Gastrocnemius medialis (tissue), 4 donors: ENCODE data around the gene CEACAM21. TPM values are rescaled to one million over a fixed set of nuclear protein-coding genes. Genes with fewer than 3 reads are reported as not detected.
"Not testable (repeated sequence)": the region's sequence is repeated elsewhere in the genome, so short reads cannot be mapped to it uniquely, and the experiment has no call there.

Experiments
- ATAC-seq, 2 donors: fragments of 150-250 bp; one replicate each; pipeline ENCODE4 v1.9.1; 2016
- DNase-seq, 2 donors: peaks; one replicate each; pipeline ENCODE4 v3.0.0-alpha.2; 2019
- H3K27ac ChIP-seq, 4 donors: fragments of 200-600 bp; sonication (generic); 1 replicate in 1 of 4; 2 replicates in 3 of 4; pipeline ENCODE4 v1.5.1; 2016 to 2018; ENCODE audit warnings: mild to moderate bottlenecking in 2 of 4, moderate library complexity in 1 of 4
- H3K27me3 ChIP-seq, 3 donors: fragments of 200-600 bp; sonication (generic) in 2 of 3; 1 replicate in 1 of 3; 2 replicates in 2 of 3; pipeline versions ENCODE4 v1.5.1 to v1.6.0; 2016 to 2019; ENCODE audit warnings: mild to moderate bottlenecking in 1 of 3, moderate library complexity in 1 of 3
- H3K36me3 ChIP-seq, 2 donors: fragments of 200-600 bp; sonication (generic) in 1 of 2; one replicate each; pipeline ENCODE4 v1.5.1; 2017 to 2018
- H3K4me1 ChIP-seq, 2 donors: fragments of 200-600 bp; sonication (generic) in 1 of 2; one replicate each; pipeline ENCODE4 v1.5.1; 2016 to 2017; ENCODE audit warnings: mild to moderate bottlenecking in 2 of 2
- H3K4me3 ChIP-seq, 4 donors: fragments of 200-600 bp; sonication (generic) in 3 of 4; 1 replicate in 1 of 4; 2 replicates in 3 of 4; pipeline ENCODE4 v1.5.1; 2016 to 2019; ENCODE audit warnings: mild to moderate bottlenecking in 2 of 4
- H3K9me3 ChIP-seq, 3 donors: fragments of 200-600 bp; sonication (generic) in 2 of 3; 1 replicate in 1 of 3; 2 replicates in 2 of 3; pipeline ENCODE4 v1.5.1; 2016 to 2019
- POLR2A ChIP-seq, 2 donors: fragments of 450-650 bp; IDR thresholded peaks; one replicate each; pipeline ENCODE4 v1.6.1; 2017; ENCODE audit warnings: antibody characterized with exemption in 2 of 2, mild to moderate bottlenecking in 2 of 2, moderate library complexity in 2 of 2
- in situ Hi-C, 4 donors: fragments of 200-750 bp; cut with MboI; loops; one replicate each; pipeline versions ENCODE4 v1.15.0 to v1.8.0; 2017; ENCODE audit warnings: low sequenced_read_pairs in 4 of 4
- intact Hi-C: fragments of 100-400 bp; cut with DNase I; formaldehyde crosslinking; loops from one replicate; pipeline ENCODE4 v1.15.1; 2023; ENCODE audit warnings: low total_unique reads
- total RNA-seq, 4 donors: library from RNA; depleted of rRNA; stranded (reverse); fragments of >200 nt; gene quantifications; one replicate each; pipeline versions ENCODE4 v1.1.0 to v1.2.3, GENCODE V29; 2016
- TF ChIP-seq, protein P1 (sequence below), 5 experiments: fragments of 450-650 bp in 3 of 5; fragments of 200-600 bp in 2 of 5; sonication (generic) in 2 of 5; IDR thresholded peaks in 4 of 5; conservative IDR thresholded peaks in 1 of 5; 1 replicate in 4 of 5; 2 replicates in 1 of 5; pipeline ENCODE4 v1.5.1; 2016 to 2019; ENCODE audit warnings: antibody characterized with exemption in 5 of 5, mild to moderate bottlenecking in 3 of 5, moderate library complexity in 3 of 5

CEACAM21 gene
- total RNA-seq, 4 donors from 2014 or later: 0.49 TPM; not detected in 3

DNA sequence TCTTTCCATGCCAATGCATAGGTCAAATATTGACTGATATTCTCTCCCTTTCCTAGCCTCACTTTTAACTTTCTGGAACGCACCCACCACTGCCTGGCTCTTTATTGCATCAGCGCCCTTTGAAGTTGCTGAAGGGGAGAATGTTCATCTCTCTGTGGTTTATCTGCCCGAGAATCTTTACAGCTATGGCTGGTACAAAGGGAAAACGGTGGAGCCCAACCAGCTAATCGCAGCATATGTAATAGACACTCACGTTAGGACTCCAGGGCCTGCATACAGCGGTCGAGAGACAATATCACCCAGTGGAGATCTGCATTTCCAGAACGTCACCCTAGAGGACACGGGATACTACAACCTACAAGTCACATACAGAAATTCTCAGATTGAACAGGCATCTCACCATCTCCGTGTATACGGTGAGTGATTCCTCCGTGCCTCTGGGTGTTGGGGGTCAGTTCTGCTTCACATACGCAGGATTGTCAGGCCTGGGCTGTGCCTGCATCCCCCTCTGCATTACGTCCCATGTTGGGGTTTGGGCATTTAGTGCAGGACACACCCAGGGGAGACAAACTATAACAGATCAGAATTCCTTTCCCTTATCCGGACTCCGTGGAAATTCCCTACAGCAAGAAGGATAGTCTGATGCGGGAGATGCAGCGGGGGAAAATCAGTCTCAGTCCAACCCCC, 1.3 kb downstream of the CEACAM21 start:
- ATAC-seq: no peak
- Histone ChIP-seq H3K9me3 (no peaks in the 10 kb centered on the region), H3K4me1 (no peaks in the 10 kb centered on the region), H3K36me3 (no peaks in the 10 kb centered on the region), H3K27me3 (no peaks in the 10 kb centered on the region), H3K4me3 (no peak overlapping the region), H3K27ac (no peak overlapping the region)
- TF ChIP-seq POLR2A (IDR thresholded peaks at IDR 0.05): no peak
- TF ChIP-seq, protein P1, sequence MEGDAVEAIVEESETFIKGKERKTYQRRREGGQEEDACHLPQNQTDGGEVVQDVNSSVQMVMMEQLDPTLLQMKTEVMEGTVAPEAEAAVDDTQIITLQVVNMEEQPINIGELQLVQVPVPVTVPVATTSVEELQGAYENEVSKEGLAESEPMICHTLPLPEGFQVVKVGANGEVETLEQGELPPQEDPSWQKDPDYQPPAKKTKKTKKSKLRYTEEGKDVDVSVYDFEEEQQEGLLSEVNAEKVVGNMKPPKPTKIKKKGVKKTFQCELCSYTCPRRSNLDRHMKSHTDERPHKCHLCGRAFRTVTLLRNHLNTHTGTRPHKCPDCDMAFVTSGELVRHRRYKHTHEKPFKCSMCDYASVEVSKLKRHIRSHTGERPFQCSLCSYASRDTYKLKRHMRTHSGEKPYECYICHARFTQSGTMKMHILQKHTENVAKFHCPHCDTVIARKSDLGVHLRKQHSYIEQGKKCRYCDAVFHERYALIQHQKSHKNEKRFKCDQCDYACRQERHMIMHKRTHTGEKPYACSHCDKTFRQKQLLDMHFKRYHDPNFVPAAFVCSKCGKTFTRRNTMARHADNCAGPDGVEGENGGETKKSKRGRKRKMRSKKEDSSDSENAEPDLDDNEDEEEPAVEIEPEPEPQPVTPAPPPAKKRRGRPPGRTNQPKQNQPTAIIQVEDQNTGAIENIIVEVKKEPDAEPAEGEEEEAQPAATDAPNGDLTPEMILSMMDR (IDR thresholded peaks at IDR 0.05 in 4 of 5, conservative IDR thresholded peaks at IDR 0.05 in 1 of 5): no peak
- DNase-seq: no peak
- in situ Hi-C loops: no loop called here
- intact Hi-C loops: no loop called here

DNA sequence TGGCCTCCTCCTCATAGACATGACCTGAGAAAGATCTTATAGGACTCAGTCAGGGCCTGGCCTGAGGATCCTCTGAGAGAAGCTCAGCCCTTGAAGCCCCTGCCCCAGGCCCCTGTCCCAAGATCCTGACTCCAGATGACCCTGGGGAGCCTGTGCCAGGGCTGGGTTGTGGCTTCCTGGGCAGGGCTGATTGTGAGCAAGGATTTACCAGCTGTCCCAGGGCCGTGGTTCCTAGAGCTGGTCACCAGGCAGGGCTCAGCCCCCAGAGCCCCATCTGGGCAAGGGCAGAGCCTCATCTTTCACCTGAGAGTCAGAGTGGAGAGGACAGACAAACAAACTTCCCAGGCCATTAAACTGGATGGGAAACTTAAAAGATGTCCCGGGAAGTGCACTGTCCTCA, 1.9 kb downstream of the CEACAM21 start:
- Histone ChIP-seq H3K27me3 (no peaks in the 10 kb centered on the region), H3K27ac (no peak overlapping the region), H3K9me3 (no peaks in the 10 kb centered on the region), H3K36me3 (no peaks in the 10 kb centered on the region), H3K4me3 (no peak overlapping the region), H3K4me1 (no peaks in the 10 kb centered on the region)
- intact Hi-C loops: no loop called here
- in situ Hi-C loops: no loop called here
- ATAC-seq (no peak), DNase-seq (no peak)
- TF ChIP-seq, protein P1 (IDR thresholded peaks at IDR 0.05 in 4 of 5, conservative IDR thresholded peaks at IDR 0.05 in 1 of 5): no peak
- TF ChIP-seq POLR2A (IDR thresholded peaks at IDR 0.05): no peak

DNA sequence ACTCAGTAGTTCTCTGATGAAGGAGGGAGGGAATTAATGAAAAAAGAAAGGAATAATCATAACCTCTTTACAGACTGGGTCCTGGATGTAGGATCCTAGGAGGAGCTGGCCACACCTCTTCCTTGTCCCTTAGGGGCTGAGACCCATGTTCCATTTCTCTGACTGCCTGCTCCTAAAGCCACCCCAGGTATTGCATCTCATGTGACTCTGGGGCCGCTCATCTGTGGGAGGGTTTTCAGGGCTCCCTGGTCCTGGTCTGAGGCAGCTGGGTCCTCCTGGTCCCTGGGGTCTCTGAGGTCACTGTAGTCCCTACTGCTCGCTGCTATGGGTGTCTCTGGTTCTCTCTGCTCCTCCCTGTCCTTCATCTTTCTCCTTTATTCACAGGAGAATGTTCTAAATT, 2.9 kb downstream of the CEACAM21 start:
- in situ Hi-C loops (no loop called here), intact Hi-C loops (no loop called here)
- H3K4me1 ChIP-seq: no peaks in the 10 kb centered on the region
- no peaks in the 10 kb centered on the region for H3K36me3 ChIP-seq
- H3K9me3 ChIP-seq: no peaks in the 10 kb centered on the region
- no peaks in the 10 kb centered on the region for H3K27me3 ChIP-seq
- no peak overlapping the region for H3K4me3 ChIP-seq
- no peak for TF ChIP-seq POLR2A (IDR thresholded peaks at IDR 0.05)
- TF ChIP-seq, protein P1 (IDR thresholded peaks at IDR 0.05 in 4 of 5, conservative IDR thresholded peaks at IDR 0.05 in 1 of 5): no peak
- no peak overlapping the region for H3K27ac ChIP-seq
- ATAC-seq (no peak), DNase-seq (no peak)

DNA sequence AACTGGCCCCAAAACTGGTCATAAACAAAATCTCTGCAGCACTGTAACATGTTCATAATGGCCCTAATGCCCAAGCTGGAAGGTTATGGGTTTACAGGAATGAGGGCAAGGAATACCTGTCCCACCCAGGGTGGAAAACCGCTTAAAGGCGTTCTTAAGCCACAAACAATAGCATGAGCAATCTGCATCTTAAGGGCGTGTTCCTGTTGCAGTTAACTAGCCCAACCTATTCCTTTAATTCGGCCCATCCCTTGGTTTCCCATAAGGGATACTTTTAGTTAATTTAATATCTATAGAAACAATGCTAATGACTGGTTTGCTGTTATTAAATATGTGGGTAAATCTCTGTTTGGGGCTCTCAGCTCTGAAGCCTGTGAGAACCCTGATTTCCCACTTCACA, 5.1 kb downstream of the CEACAM21 start:
- H3K4me3 ChIP-seq, DNase-seq, ATAC-seq, H3K9me3 ChIP-seq, in situ Hi-C loops, H3K27ac ChIP-seq, H3K4me1 ChIP-seq, H3K36me3 ChIP-seq, intact Hi-C loops, H3K27me3 ChIP-seq: not testable (repeated sequence)

DNA sequence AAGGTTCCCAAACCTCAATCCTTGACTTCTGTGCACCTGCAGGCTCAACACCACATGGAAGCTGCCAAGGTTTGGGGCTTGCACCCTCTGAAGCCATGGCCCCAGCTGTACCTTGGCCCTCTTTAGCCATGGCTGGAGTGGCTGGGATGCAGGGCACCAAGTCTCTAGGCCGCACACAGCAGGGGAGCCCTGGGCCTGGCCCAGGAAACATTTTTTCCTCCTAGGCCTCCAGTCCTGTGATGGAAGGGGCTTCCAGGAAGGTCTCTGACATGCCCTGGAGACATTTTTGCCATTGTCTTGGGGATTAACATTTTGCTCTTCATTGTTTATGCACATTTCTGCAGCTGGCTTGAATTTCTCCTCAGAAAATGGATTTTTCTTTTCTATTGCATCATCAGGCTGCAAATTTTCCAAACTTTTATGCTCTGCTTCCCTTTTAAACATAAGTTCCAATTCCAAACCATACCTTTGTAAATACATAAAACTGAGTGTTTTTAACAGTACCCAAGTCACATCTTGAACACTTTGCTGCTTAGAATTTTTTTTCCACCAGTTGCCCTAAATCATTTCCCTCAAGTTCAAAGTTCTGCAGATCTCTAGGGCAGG, 6.7 kb downstream of the CEACAM21 start:
- DNase-seq, H3K27ac ChIP-seq, H3K4me1 ChIP-seq, intact Hi-C loops, H3K9me3 ChIP-seq, H3K27me3 ChIP-seq, H3K36me3 ChIP-seq, in situ Hi-C loops, H3K4me3 ChIP-seq, ATAC-seq: not testable (repeated sequence)
